HepG2 (cell line): ENCODE data around the gene RGL1. TPM values are rescaled to one million over a fixed set of nuclear protein-coding genes. Genes with fewer than 3 reads are reported as not detected.

Experiments used
- ATAC-seq: fragments of 200-7000 bp; cut with Tn5 transposase; 3 replicates; pipeline ENCODE4 v1.9.1; 2020; ENCODE audit warnings: mild to moderate bottlenecking, moderate library complexity
- BruUV-seq: library from RNA; stranded (reverse); fragments of 400-500 nt; replicated peaks from 2 replicates; lab custom pipeline; 2021; lab: Mats Ljungman, UMichigan
- CTCF ChIA-PET: fragments of 300-600 bp; formaldehyde crosslinking; extraction: SDS; loops from one replicate; lab custom pipeline; 2021; ENCODE audit warnings: low total read pairs, inconsistent platforms, low intra/inter-chr PET ratio; lab: Yijun Ruan, JAX
- POLR2A ChIA-PET: fragments of 350-600 bp; sonication (Branson Sonifier 250); formaldehyde crosslinking; loops from one replicate; lab custom pipeline; 2020; ENCODE audit warnings: antibody characterized with exemption, inconsistent platforms; lab: Yijun Ruan, JAX
- DNase-seq: peaks from one replicate; pipeline ENCODE4 v3.0.0-alpha.2; 2015; ENCODE audit warnings: low spot score
- FAIRE-seq: peaks from 3 replicates; lab custom pipeline; 2011; peaks lifted over from hg19 to GRCh38; lab: Jason Lieb, UNC
- H2AFZ ChIP-seq: one replicate; pipeline ENCODE4 v1.6.1; 2011; ENCODE audit warnings: low read length, inconsistent platforms
- H3K27ac ChIP-seq: fragments of 300-600 bp; 3 replicates; pipeline ENCODE4 v1.8.0; 2011; ENCODE audit warnings: mixed run types, mild to moderate bottlenecking, mixed read lengths, low read length, inconsistent platforms; ENCODE audit not compliant: insufficient read depth; ENCODE audit errors: extremely low read length
- H3K27me3 ChIP-seq, 2 experiments: fragments of 200-600 bp in 1 of 2; 2 replicates in 1 of 2; 3 replicates in 1 of 2; pipeline versions ENCODE4 v1.6.0 to v1.8.0; 2011; ENCODE audit warnings: low read length in 2 of 2, mild to moderate bottlenecking in 2 of 2, moderate library complexity in 2 of 2, inconsistent platforms in 1 of 2; ENCODE audit not compliant: insufficient read depth in 2 of 2, control insufficient read depth in 1 of 2
- H3K36me3 ChIP-seq, 2 experiments: fragments of 200-600 bp in 1 of 2; replicated peaks in 1 of 2; 2 replicates in 1 of 2; 3 replicates in 1 of 2; pipeline versions ENCODE4 v1.5.1 to v1.8.0; 2011; ENCODE audit warnings: low read length in 2 of 2, inconsistent platforms in 1 of 2; ENCODE audit not compliant: insufficient read depth in 2 of 2, control insufficient read depth in 1 of 2
- H3K4me1 ChIP-seq: 2 replicates; pipeline ENCODE4 v1.5.1; 2012; ENCODE audit warnings: low read length, inconsistent platforms; ENCODE audit not compliant: insufficient read depth
- H3K4me2 ChIP-seq: 2 replicates; pipeline ENCODE4 v1.6.0; 2011; ENCODE audit warnings: low read depth, low read length, inconsistent platforms
- H3K4me3 ChIP-seq, 3 experiments: fragments of 200-600 bp in 1 of 3; sonication (generic), shearing (Covaris generic) in 1 of 3; replicated peaks in 1 of 3; 2 replicates each; pipeline ENCODE4 v1.5.1; 2011 to 2016; ENCODE audit warnings: low read length in 3 of 3, inconsistent platforms in 2 of 3, low read depth in 2 of 3, mild to moderate bottlenecking in 2 of 3, control low read depth in 1 of 3, mixed read lengths in 1 of 3; ENCODE audit not compliant: insufficient read depth in 1 of 3
- H3K79me2 ChIP-seq: one replicate; pipeline ENCODE4 v1.6.1; 2011; ENCODE audit warnings: low read length, inconsistent platforms; ENCODE audit not compliant: insufficient read depth
- H3K9ac ChIP-seq: 2 replicates; pipeline ENCODE4 v1.6.0; 2011; ENCODE audit warnings: mild to moderate bottlenecking, low read depth, low read length, inconsistent platforms; ENCODE audit not compliant: insufficient read depth
- H3K9me3 ChIP-seq: 2 replicates; pipeline ENCODE4 v1.5.1; 2012; ENCODE audit warnings: mild to moderate bottlenecking, low read length
- H4K20me1 ChIP-seq: 2 replicates; pipeline ENCODE4 v1.6.0; 2011; ENCODE audit warnings: inconsistent platforms, mild to moderate bottlenecking, low read length, moderate library complexity; ENCODE audit not compliant: insufficient read depth
- GABPA ChIP-seq, 2 experiments: IDR thresholded peaks; 2 replicates each; pipeline ENCODE4 v1.6.1; 2011 to 2016; ENCODE audit warnings: low read depth in 2 of 2, low read length in 1 of 2, missing biosample characterization in 1 of 2, missing genetic modification characterization in 1 of 2
- NKX3-1 ChIP-seq: sonication (generic); formaldehyde crosslinking; IDR thresholded peaks from 2 replicates; pipeline ENCODE4 v1.5.0; 2020; ENCODE audit warnings: missing genetic modification reagents
- RARA ChIP-seq: IDR thresholded peaks from 2 replicates; pipeline ENCODE4 v1.6.1; 2016; ENCODE audit warnings: missing genetic modification reagents, missing compliant biosample characterization
- SMARCC2 ChIP-seq: fragments of 450-650 bp; IDR thresholded peaks from 2 replicates; pipeline ENCODE4 v1.6.1; 2017; ENCODE audit warnings: antibody characterized with exemption, mild to moderate bottlenecking
- ZNF121 ChIP-seq: sonication (generic); formaldehyde crosslinking; IDR thresholded peaks from 2 replicates; pipeline ENCODE4 v1.5.0; 2020; ENCODE audit warnings: mild to moderate bottlenecking, missing genetic modification reagents
- ZNF3 ChIP-seq: IDR thresholded peaks from 2 replicates; pipeline ENCODE4 v1.7.0; 2017; ENCODE audit warnings: inconsistent platforms
- ZSCAN21 ChIP-seq: sonication (generic); formaldehyde crosslinking; IDR thresholded peaks from 2 replicates; pipeline ENCODE4 v1.8.0; 2022; ENCODE audit warnings: mild to moderate bottlenecking, missing genetic modification reagents, moderate library complexity, borderline replicate concordance
- WGBS: methylation state at CpG from one replicate; pipeline ENCODE4 v1.1.6; 2017; ENCODE audit warnings: low lambda C conversion rate; 5-methylcytosine and 5-hydroxymethylcytosine counted together
- in situ Hi-C: cut with HindIII; loops from 2 replicates; pipeline ENCODE4 v1.10.0; 2017; ENCODE audit warnings: low pct_unique_long_range_greater_than_20kb; ENCODE audit not compliant: extremely low pct_ligation_motif_present
- intact Hi-C: fragments of 100-400 bp; cut with micrococcal nuclease; formaldehyde crosslinking; loops from one replicate; pipeline ENCODE4 v1.10.0; 2022; ENCODE audit not compliant: unreplicated experiment
- polyA plus RNA-seq, 8 experiments: library from polyadenylated mRNA; depleted of rRNA in 3 of 8; stranded (reverse) in 7 of 8; unstranded in 1 of 8; fragments of >200 nt; fragmentation: Illumina TruSeq in 4 of 8; extraction: Trizol in 4 of 8; gene quantifications; 2 replicates each; pipeline versions ENCODE4 v1.2.1 to v1.2.3, GENCODE V29; 2011 to 2016; ENCODE audit warnings: low read depth in 4 of 8, missing spikeins in 1 of 8, mixed read lengths in 1 of 8; ENCODE audit not compliant: insufficient read depth in 1 of 8
- total RNA-seq, 5 experiments: library from RNA; depleted of rRNA; stranded (reverse); fragments of >200 nt; fragmentation: Illumina TruSeq; extraction: Trizol; gene quantifications; 2 replicates each; pipeline ENCODE4 v1.2.3, GENCODE V29; 2016; ENCODE audit warnings: low read depth in 1 of 5
- TF ChIP-seq, protein P1 (sequence below): sonication (generic); formaldehyde crosslinking; IDR thresholded peaks from 2 replicates; pipeline ENCODE4 v1.5.0; 2020; ENCODE audit warnings: missing genetic modification reagents, mild to moderate bottlenecking, borderline replicate concordance
- TF ChIP-seq, protein P2 (sequence below): IDR thresholded peaks from 2 replicates; pipeline ENCODE4 v1.4.0; 2020; ENCODE audit warnings: mild to moderate bottlenecking, missing genetic modification reagents
- TF ChIP-seq, protein P3 (sequence below): sonication (generic); formaldehyde crosslinking; IDR thresholded peaks from 2 replicates; pipeline ENCODE4 v1.4.0; 2020; ENCODE audit warnings: missing genetic modification reagents, mild to moderate bottlenecking, borderline replicate concordance

Gene RGL1
- total and polyA plus RNA-seq, 2 of the 13 experiments (the other 11 are each of a cell fraction or from before 2014, with no cell fraction given): 3.5 to 4.7 TPM

DNA sequence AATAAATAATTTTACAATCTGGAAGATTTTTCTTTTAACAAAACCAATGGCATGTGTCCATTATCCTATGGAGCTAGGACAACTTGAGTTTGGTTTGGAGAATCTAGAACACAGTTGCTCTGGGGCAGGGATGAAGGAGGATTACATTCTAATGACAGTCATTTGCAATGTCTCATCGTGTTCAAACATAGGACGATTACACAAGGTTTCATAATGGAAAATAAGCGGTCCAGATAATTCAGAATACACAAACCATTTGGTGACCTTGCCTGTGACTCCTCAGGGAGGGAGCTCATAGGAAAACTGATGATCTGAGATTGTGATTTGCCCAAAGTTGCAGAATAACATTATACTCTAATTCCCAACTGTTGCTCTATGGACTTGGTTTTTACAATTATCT is 27.6 kb upstream of the RGL1 start (continued):
- no peak for TF ChIP-seq NKX3-1 (CRISPR knock-in tag)
- TF ChIP-seq, protein P1, sequence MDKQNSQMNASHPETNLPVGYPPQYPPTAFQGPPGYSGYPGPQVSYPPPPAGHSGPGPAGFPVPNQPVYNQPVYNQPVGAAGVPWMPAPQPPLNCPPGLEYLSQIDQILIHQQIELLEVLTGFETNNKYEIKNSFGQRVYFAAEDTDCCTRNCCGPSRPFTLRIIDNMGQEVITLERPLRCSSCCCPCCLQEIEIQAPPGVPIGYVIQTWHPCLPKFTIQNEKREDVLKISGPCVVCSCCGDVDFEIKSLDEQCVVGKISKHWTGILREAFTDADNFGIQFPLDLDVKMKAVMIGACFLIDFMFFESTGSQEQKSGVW (CRISPR knock-in tag): no peak
- peak; percentile 19; the same call in 1 of the 2 replicates for TF ChIP-seq RARA (CRISPR knock-in tag)
- TF ChIP-seq, protein P2, sequence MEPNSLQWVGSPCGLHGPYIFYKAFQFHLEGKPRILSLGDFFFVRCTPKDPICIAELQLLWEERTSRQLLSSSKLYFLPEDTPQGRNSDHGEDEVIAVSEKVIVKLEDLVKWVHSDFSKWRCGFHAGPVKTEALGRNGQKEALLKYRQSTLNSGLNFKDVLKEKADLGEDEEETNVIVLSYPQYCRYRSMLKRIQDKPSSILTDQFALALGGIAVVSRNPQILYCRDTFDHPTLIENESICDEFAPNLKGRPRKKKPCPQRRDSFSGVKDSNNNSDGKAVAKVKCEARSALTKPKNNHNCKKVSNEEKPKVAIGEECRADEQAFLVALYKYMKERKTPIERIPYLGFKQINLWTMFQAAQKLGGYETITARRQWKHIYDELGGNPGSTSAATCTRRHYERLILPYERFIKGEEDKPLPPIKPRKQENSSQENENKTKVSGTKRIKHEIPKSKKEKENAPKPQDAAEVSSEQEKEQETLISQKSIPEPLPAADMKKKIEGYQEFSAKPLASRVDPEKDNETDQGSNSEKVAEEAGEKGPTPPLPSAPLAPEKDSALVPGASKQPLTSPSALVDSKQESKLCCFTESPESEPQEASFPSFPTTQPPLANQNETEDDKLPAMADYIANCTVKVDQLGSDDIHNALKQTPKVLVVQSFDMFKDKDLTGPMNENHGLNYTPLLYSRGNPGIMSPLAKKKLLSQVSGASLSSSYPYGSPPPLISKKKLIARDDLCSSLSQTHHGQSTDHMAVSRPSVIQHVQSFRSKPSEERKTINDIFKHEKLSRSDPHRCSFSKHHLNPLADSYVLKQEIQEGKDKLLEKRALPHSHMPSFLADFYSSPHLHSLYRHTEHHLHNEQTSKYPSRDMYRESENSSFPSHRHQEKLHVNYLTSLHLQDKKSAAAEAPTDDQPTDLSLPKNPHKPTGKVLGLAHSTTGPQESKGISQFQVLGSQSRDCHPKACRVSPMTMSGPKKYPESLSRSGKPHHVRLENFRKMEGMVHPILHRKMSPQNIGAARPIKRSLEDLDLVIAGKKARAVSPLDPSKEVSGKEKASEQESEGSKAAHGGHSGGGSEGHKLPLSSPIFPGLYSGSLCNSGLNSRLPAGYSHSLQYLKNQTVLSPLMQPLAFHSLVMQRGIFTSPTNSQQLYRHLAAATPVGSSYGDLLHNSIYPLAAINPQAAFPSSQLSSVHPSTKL (CRISPR knock-in tag): peak; percentile 44; the same call in 1 of the 2 replicates
- TF ChIP-seq ZNF121: no peak

DNA sequence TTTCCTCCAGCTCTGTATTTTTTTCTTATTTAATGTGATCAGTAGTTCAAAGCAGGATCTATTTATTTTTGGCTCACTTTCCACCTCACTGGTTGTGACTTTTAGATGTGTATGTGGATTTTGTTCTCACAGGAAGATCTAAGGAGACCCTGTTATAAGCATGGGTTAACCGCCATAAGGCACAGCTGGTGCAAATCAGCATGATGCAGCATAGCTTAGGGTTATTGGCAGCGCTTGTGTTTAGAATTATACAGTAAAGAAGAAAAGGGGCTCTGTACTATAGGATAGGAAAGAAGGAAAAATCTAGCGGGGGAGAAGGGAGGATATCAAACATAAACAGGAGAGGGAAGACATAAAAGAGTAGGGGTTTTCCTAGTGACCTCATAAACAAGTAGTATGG is 26.9 kb upstream of the RGL1 start:
- POLR2A ChIA-PET: no interaction called here
- in situ Hi-C loops: no loop called here
- CTCF ChIA-PET: no interaction called here

More for the DNA sequence above, 26.9 kb upstream of the RGL1 start:
- H3K36me3 ChIP-seq: no peaks in the 10 kb centered on the region; a peak in 1 of 5 replicates
- no peak overlapping the region for H2AFZ ChIP-seq
- no TSS peak for BruUV-seq
- no peak for TF ChIP-seq ZSCAN21
- TF ChIP-seq ZNF3: no peak
- TF ChIP-seq, protein P3, sequence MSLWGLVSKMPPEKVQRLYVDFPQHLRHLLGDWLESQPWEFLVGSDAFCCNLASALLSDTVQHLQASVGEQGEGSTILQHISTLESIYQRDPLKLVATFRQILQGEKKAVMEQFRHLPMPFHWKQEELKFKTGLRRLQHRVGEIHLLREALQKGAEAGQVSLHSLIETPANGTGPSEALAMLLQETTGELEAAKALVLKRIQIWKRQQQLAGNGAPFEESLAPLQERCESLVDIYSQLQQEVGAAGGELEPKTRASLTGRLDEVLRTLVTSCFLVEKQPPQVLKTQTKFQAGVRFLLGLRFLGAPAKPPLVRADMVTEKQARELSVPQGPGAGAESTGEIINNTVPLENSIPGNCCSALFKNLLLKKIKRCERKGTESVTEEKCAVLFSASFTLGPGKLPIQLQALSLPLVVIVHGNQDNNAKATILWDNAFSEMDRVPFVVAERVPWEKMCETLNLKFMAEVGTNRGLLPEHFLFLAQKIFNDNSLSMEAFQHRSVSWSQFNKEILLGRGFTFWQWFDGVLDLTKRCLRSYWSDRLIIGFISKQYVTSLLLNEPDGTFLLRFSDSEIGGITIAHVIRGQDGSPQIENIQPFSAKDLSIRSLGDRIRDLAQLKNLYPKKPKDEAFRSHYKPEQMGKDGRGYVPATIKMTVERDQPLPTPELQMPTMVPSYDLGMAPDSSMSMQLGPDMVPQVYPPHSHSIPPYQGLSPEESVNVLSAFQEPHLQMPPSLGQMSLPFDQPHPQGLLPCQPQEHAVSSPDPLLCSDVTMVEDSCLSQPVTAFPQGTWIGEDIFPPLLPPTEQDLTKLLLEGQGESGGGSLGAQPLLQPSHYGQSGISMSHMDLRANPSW (CRISPR knock-in tag): no peak
- no peak for TF ChIP-seq SMARCC2
- no peak for TF ChIP-seq GABPA (IDR thresholded peaks at IDR 0.05; ENCODE audit: low read depth, low read length)
- TF ChIP-seq GABPA (CRISPR knock-in tag; IDR thresholded peaks at IDR 0.05; ENCODE audit: low read depth): no peak
- H3K9ac ChIP-seq: no peak overlapping the region
- H3K27me3 ChIP-seq: no peaks in the 10 kb centered on the region
- no peak for FAIRE-seq
- H3K27ac ChIP-seq: no peak overlapping the region
- no peaks in the 10 kb centered on the region for H4K20me1 ChIP-seq
- H3K4me1 ChIP-seq: peaks cover 16% of the 10 kb centered on the region
- H3K79me2 ChIP-seq: no peaks in the 10 kb centered on the region
- intact Hi-C loops: no loop called here
- DNase-seq: no peak
- no peak for ATAC-seq
- H3K9me3 ChIP-seq: peaks cover 12% of the 10 kb centered on the region; the same call in 1 of the 2 replicates
- H3K4me3 ChIP-seq: no peak overlapping the region
- 94% methylated on average over 3 of the region's 3 CpGs for WGBS
- H3K4me2 ChIP-seq: no peak overlapping the region
